GM12878 (cell line): Measurements from ENCODE around the gene LSMEM2. TPM values are rescaled to one million over a fixed set of nuclear protein-coding genes. Genes with fewer than 3 reads are reported as not detected.

Experiments
- ASH2L ChIP-seq: fragments of 300-600, 200-600 bp; sonication (generic); IDR thresholded peaks from 2 replicates; pipeline ENCODE4 v1.6.1; 2017; ENCODE audit warnings: low read depth, mild to moderate bottlenecking, borderline replicate concordance
- BCL11A ChIP-seq: IDR thresholded peaks from 2 replicates; pipeline ENCODE4 v1.6.1; 2011; ENCODE audit warnings: low read depth, low read length
- BRCA1 ChIP-seq: IDR thresholded peaks from 2 replicates; pipeline ENCODE4 v1.6.1; 2011; ENCODE audit warnings: low read depth, low read length, improper control_type of control experiment
- CHD1 ChIP-seq: IDR thresholded peaks from 2 replicates; pipeline ENCODE4 v1.6.1; 2012; ENCODE audit warnings: low read depth, low read length, improper control_type of control experiment
- HDAC6 ChIP-seq: fragments of 200-600 bp; sonication (generic); IDR thresholded peaks from one replicate; pipeline ENCODE4 v1.8.0; 2017; ENCODE audit warnings: antibody characterized with exemption; ENCODE audit not compliant: unreplicated experiment
- IKZF1 ChIP-seq: fragments of 450-650 bp; conservative IDR thresholded peaks from 2 replicates; pipeline ENCODE4 v1.6.1; 2017; ENCODE audit warnings: antibody characterized with exemption, mild to moderate bottlenecking
- PAX8 ChIP-seq: fragments of 450-650 bp; IDR thresholded peaks from 2 replicates; pipeline ENCODE4 v1.6.1; 2017; ENCODE audit warnings: mild to moderate bottlenecking, moderate library complexity
- PML ChIP-seq: IDR thresholded peaks from 2 replicates; pipeline ENCODE4 v1.6.1; 2012; ENCODE audit warnings: low read length, inconsistent platforms
- SMAD1 ChIP-seq: fragments of 450-650 bp; IDR thresholded peaks from 2 replicates; pipeline ENCODE4 v1.6.1; 2018; ENCODE audit warnings: mild to moderate bottlenecking, low read depth; ENCODE audit not compliant: partially characterized antibody
- SMAD5 ChIP-seq: IDR thresholded peaks from 2 replicates; pipeline ENCODE4 v1.6.1; 2016; ENCODE audit warnings: antibody characterized with exemption, low read depth
- SMC3 ChIP-seq: IDR thresholded peaks from 2 replicates; pipeline ENCODE4 v1.6.1; 2011; ENCODE audit warnings: low read length, improper control_type of control experiment, borderline replicate concordance
- ZNF274 ChIP-seq: IDR thresholded peaks from one replicate; pipeline ENCODE4 v1.8.0; 2011; ENCODE audit not compliant: insufficient read length, insufficient read depth
- ZNF384 ChIP-seq: IDR thresholded peaks from 2 replicates; pipeline ENCODE4 v1.6.1; 2012; ENCODE audit warnings: low read depth, mild to moderate bottlenecking, low read length, improper control_type of control experiment, borderline replicate concordance
- ZNF622 ChIP-seq: fragments of 450-650 bp; IDR thresholded peaks from 2 replicates; pipeline ENCODE4 v1.6.1; 2017; ENCODE audit warnings: mild to moderate bottlenecking, inconsistent platforms
- polyA plus RNA-seq, 11 experiments: library from polyadenylated mRNA; depleted of rRNA in 4 of 11; unstranded in 6 of 11; stranded (reverse) in 5 of 11; fragments of >200 nt; fragmentation: Nextera tagmentation in 4 of 11; fragmentation: Illumina TruSeq in 1 of 11; extraction: Ambion mirVana in 4 of 11; extraction: Trizol in 1 of 11; gene quantifications; 1 replicate in 1 of 11; 2 replicates in 10 of 11; pipeline versions ENCODE4 v1.2.1 to v1.2.3, GENCODE V29; 2011 to 2016; ENCODE audit warnings: inconsistent platforms in 2 of 11, missing spikeins in 2 of 11, low read depth in 1 of 11
- total RNA-seq, 4 experiments: library from RNA; depleted of rRNA in 3 of 4; stranded (reverse); fragments of >200 nt in 3 of 4; fragmentation: Illumina TruSeq in 1 of 4; extraction: Trizol in 1 of 4; gene quantifications; 2 replicates each; pipeline versions ENCODE4 v1.2.1 to v1.2.3, GENCODE V29; 2013 to 2021
- TF ChIP-seq, protein P1 (sequence below): IDR thresholded peaks from 2 replicates; pipeline ENCODE4 v1.6.1; 2012; ENCODE audit warnings: low read length, inconsistent platforms

LSMEM2 gene
- total and polyA plus RNA-seq, 10 of the 15 experiments (the other 5 are each of a cell fraction or from before 2014, with no cell fraction given) = 0.17 TPM; not detected in 9

DNA sequence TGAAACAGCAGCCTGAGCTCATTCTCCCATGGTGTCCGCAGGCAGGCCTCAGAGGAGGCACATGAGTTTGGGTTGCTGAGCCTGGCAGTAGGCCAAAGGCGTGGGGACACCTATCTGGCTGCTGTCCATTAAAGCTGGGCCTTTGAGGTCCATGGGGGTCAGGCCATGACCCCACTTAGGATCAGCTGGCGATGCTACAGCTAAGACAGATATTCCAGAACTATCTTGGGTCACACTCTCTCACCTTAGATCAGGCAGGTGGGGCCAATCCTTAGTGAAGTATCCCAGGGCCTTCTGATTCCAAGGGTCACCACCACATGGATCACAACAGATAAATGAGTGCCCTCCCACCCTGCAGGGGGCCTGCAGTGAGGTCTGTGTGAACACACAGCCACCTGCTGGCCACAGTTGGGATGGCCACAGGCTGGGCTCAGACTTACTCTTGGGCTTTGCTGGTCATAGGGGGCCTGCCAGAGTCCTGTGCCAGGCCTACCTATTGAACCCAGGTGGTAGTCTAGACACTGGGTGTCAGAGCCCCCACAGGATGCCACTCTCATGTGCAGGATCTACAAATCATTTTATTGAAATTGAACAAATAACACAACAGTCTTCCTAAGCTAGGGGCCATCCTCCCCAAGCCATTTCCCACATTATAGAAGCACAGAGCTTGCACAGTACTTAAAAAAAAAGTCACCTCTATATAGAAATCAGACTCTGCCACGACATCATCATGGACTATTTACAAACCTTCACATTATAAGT lies 45.6 kb downstream of the LSMEM2 start (continued):
- TF ChIP-seq SMC3 = peak; percentile 49
- no peak for TF ChIP-seq PAX8
- no peak for TF ChIP-seq ZNF622
- TF ChIP-seq BCL11A = no peak
- no peak for TF ChIP-seq SMAD5
- TF ChIP-seq, protein P1, sequence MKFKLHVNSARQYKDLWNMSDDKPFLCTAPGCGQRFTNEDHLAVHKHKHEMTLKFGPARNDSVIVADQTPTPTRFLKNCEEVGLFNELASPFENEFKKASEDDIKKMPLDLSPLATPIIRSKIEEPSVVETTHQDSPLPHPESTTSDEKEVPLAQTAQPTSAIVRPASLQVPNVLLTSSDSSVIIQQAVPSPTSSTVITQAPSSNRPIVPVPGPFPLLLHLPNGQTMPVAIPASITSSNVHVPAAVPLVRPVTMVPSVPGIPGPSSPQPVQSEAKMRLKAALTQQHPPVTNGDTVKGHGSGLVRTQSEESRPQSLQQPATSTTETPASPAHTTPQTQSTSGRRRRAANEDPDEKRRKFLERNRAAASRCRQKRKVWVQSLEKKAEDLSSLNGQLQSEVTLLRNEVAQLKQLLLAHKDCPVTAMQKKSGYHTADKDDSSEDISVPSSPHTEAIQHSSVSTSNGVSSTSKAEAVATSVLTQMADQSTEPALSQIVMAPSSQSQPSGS = no peak
- no peak for TF ChIP-seq SMAD1
- 0 out of 2 replicates have a peak, but pooled peaks have one; percentile 21 for TF ChIP-seq IKZF1
- no peak for TF ChIP-seq ZNF384
- no peak for TF ChIP-seq BRCA1
- no peak for TF ChIP-seq HDAC6
- TF ChIP-seq ZNF274 = no peak
- no peak for TF ChIP-seq PML
- no peak for TF ChIP-seq CHD1
- no peak for TF ChIP-seq ASH2L
